Bronchial epithelial cell (primary cell): ENCODE measurements around the gene ATP4B. TPM values are rescaled to one million over a fixed set of nuclear protein-coding genes. Genes with fewer than 3 reads are reported as not detected.

Source experiments
- DNase-seq: peaks from one replicate; pipeline ENCODE4 v3.0.0-alpha.2; 2010; ENCODE audit warnings: low read depth
- FAIRE-seq: peaks from 2 replicates; lab custom pipeline; 2011; peaks lifted over from hg19 to GRCh38; lab: Jason Lieb, UNC
- H3K27me3 ChIP-seq: 2 replicates; pipeline ENCODE4 v1.5.1; 2011; ENCODE audit warnings: low read length; ENCODE audit not compliant: control insufficient read depth, insufficient read depth
- H3K36me3 ChIP-seq: 2 replicates; pipeline ENCODE4 v1.5.1; 2011; ENCODE audit warnings: low read length; ENCODE audit not compliant: control insufficient read depth, insufficient read depth
- H3K4me3 ChIP-seq: 2 replicates; pipeline ENCODE4 v1.5.1; 2011; ENCODE audit warnings: mild to moderate bottlenecking, low read depth, low read length, control low read depth
- total RNA-seq: library from RNA; depleted of rRNA; stranded (reverse); fragments of >200 nt; gene quantifications from 2 replicates; pipeline ENCODE4 v1.2.1, GENCODE V29; 2014
- TF ChIP-seq, protein P1 (sequence below): IDR thresholded peaks from 2 replicates; pipeline ENCODE4 v1.5.1; 2011; ENCODE audit warnings: mild to moderate bottlenecking, moderate library complexity, low read length, control low read depth, inconsistent platforms; ENCODE audit not compliant: insufficient read depth, severe bottlenecking

ATP4B gene
- total RNA-seq, 1 donor from 2014 or later, result not detected

DNA sequence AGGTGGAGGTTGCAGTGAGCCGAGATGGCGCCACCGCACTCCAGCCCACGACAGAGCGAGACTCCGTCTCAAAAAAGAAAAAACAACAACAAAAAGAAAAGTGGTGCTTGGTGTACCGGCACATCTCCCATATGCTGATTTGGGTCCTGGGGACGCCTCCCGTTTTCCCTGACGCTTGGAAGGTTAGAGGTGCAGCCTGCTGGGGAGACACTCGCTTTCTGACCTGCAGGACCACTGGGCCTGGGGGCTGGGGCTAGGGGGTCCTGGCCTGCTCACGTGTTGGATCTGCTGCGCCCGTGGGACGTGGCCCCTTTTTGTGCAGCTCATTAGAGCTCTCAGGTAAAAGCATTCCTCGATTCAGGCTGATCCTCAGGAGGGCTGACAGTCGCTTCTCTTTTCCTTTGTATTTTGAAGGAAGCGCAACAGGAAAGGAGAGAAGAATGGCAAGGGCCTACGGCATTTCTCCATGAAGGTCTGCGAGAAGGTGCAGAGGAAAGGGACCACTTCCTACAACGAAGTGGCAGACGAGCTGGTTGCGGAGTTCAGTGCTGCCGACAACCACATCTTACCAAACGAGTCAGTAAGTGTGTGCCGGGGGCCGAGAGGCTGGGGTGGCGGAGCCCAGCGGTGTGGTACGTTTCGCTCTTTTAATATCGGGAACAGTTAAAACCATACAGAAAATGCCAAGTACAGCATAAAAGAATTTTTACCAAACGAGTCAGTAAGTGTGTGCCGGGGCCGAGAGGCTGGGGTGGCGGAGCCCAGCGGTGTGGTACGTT is 25.1 kb downstream of the ATP4B start:
- TF ChIP-seq, protein P1, sequence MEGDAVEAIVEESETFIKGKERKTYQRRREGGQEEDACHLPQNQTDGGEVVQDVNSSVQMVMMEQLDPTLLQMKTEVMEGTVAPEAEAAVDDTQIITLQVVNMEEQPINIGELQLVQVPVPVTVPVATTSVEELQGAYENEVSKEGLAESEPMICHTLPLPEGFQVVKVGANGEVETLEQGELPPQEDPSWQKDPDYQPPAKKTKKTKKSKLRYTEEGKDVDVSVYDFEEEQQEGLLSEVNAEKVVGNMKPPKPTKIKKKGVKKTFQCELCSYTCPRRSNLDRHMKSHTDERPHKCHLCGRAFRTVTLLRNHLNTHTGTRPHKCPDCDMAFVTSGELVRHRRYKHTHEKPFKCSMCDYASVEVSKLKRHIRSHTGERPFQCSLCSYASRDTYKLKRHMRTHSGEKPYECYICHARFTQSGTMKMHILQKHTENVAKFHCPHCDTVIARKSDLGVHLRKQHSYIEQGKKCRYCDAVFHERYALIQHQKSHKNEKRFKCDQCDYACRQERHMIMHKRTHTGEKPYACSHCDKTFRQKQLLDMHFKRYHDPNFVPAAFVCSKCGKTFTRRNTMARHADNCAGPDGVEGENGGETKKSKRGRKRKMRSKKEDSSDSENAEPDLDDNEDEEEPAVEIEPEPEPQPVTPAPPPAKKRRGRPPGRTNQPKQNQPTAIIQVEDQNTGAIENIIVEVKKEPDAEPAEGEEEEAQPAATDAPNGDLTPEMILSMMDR, result no peak
- Histone ChIP-seq H3K36me3 (peaks cover 37% of the 10 kb centered on the region), H3K4me3 (no peak overlapping the region), H3K27me3 (no peaks in the 10 kb centered on the region)
- FAIRE-seq, result peak; percentile 43
- DNase-seq, result no peak

DNA sequence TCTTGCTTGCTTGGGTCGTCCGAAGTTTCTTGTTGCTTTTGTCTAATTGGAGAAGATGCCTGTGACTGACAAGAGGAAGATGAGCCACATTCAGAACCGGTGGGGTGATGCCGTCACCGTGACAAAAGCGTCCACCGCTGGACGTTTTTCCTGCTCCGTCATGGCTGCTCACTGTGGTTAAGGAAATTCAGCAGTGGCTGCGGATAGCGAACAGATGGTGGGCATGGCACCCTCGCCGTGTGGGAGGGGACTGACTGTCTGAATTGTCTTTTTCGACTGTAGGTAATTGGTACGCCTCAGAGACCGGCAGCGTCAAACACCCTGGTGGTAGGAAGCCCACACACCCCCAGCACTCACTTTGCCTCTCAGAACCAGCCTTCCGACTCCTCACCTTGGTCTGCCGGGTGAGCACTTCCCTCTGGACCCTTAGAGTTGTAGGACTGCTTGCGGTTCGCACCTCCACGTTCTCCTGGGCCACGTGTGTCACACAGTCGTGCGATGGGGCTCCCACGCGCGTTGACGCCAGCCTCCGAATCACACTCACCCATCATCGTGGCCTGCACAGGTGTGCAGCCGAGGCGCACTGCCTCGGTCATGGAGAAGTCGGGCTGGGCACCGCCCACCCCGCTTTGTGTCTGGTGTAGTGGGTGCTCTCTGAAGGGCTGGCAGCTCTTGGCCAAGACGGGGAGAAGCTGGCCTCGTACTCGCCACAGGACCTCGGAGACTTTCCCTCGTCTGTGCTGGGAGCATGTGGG is 26.5 kb downstream of the ATP4B start:
- Histone ChIP-seq H3K27me3 (no peaks in the 10 kb centered on the region), H3K4me3 (no peak overlapping the region), H3K36me3 (peaks cover 31% of the 10 kb centered on the region)
- TF ChIP-seq, protein P1, result no peak
- FAIRE-seq, result peak; percentile 23
- no peak for DNase-seq

DNA sequence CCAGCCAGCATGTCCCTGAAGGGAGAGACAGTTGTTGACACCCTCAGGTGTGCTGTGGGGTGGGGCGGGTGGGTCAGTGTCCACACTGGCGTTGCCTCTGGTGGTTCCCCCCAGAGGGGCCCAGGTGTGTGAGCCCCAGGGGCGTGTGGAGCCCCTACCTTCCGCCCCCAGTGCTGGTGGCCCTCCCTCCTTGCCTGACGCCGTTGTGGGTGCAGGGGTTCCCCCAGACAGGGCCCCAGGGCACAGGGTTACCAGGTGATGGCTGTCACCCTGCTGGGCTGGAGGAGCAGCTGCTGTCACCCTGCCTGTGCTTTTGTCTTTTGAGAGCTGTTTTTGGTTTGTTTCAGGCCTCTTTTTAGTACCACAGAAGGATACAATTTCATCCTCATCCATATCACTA is 27.2 kb downstream of the ATP4B start:
- no peak for FAIRE-seq
- TF ChIP-seq, protein P1, result no peak
- peaks cover 30% of the 10 kb centered on the region for H3K36me3 ChIP-seq
- no peak for DNase-seq
- no peaks in the 10 kb centered on the region for H3K27me3 ChIP-seq
- H3K4me3 ChIP-seq, result no peak overlapping the region

DNA sequence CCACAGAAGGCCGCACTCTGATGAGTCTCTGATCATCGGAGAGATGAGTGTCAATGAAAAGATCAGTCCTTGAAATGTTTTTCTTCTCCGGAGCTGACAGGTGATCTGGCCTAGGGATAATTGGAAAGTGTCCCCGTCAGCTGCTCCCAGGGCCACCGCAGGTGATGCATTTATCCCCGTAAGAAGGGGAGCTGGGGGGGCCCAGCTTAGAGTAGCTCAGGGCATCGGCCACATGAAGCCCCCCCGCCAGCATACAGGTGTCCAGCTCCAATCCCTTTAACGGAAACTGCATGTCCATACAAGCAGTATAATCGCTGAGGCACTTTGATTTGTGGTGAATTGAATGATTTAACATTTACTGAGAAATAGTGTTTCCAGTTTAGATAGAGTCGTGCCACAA is 27.7 kb downstream of the ATP4B start:
- FAIRE-seq (no peak), DNase-seq (no peak)
- TF ChIP-seq, protein P1, result no peak
- Histone ChIP-seq H3K4me3 (no peak overlapping the region), H3K36me3 (peaks cover 28% of the 10 kb centered on the region), H3K27me3 (no peaks in the 10 kb centered on the region)

DNA sequence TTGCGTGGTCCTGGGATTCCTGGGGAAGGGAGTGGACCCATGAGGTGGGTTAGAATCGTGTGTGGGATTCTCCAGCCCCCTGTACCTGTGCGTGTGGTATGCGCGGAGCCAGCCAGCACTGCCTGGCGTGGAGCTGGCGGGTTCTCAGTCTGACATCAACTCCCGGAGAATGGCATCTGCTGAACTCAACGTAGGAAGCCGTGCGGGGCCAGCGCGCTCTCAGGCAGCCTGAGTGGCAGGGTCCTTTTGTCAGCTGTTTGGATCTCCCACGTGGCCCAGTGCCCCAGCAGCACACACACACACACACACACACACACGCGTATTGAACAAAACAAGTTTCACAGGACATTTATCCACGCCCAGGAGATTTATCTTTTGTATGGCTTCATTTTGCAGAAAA is 28.1 kb downstream of the ATP4B start:
- DNase-seq (no peak), FAIRE-seq (no peak)
- Histone ChIP-seq H3K27me3 (no peaks in the 10 kb centered on the region), H3K4me3 (no peak overlapping the region), H3K36me3 (peaks cover 26% of the 10 kb centered on the region)
- TF ChIP-seq, protein P1, result no peak
